Measurements from ENCODE around the gene LGALSL.

DNA sequence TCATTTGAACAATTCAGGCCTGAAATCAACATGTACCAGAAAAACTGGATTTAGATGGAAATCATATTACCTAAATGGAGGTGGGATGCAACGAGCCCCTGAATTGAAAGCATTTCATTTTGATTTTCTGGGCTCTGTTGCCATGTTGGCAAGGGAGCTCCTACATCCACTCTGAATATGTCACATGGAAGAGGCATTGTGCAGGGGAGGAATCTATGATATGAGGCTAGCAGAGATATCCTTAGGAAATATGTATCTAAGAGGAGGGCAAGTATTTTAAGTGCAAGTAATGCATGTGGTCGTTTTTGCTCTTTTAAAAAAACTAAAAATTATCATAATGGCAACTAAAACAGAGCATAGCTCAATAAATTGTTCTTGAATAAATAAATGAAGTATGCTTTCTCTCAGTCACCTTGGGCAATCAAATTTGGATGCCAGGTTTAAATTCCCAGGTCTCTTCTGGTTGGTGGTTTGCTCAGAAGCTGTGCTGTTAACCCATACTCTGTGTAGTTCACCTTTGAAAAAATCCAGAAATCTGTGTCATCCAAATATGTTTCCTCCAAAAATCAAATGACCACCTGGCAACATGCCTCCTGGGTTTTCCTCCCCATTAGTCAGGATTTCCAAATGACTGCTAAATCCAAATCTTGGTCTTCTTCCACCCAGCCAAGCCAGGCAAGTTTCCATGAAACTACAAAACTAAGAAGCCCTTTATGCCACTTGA, 6.5 kb upstream of the LGALSL start:
- TF ChIP-seq, protein P1, sequence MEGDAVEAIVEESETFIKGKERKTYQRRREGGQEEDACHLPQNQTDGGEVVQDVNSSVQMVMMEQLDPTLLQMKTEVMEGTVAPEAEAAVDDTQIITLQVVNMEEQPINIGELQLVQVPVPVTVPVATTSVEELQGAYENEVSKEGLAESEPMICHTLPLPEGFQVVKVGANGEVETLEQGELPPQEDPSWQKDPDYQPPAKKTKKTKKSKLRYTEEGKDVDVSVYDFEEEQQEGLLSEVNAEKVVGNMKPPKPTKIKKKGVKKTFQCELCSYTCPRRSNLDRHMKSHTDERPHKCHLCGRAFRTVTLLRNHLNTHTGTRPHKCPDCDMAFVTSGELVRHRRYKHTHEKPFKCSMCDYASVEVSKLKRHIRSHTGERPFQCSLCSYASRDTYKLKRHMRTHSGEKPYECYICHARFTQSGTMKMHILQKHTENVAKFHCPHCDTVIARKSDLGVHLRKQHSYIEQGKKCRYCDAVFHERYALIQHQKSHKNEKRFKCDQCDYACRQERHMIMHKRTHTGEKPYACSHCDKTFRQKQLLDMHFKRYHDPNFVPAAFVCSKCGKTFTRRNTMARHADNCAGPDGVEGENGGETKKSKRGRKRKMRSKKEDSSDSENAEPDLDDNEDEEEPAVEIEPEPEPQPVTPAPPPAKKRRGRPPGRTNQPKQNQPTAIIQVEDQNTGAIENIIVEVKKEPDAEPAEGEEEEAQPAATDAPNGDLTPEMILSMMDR (conservative IDR thresholded peaks at IDR 0.05): no peak
- TF ChIP-seq EZH2 (IDR thresholded peaks at IDR 0.05; ENCODE audit: low read depth): no peak
